Gastrocnemius medialis (tissue), 4 donors: Measurements from ENCODE around the gene JAG2.

Source experiments
- POLR2A ChIP-seq, 2 donors: fragments of 450-650 bp; IDR thresholded peaks; one replicate each; pipeline ENCODE4 v1.6.1; 2017; ENCODE audit warnings: antibody characterized with exemption in 2 of 2, mild to moderate bottlenecking in 2 of 2, moderate library complexity in 2 of 2
- TF ChIP-seq, protein P1 (sequence below), 5 experiments: fragments of 450-650 bp in 3 of 5; fragments of 200-600 bp in 2 of 5; sonication (generic) in 2 of 5; IDR thresholded peaks in 4 of 5; conservative IDR thresholded peaks in 1 of 5; 1 replicate in 4 of 5; 2 replicates in 1 of 5; pipeline ENCODE4 v1.5.1; 2016 to 2019; ENCODE audit warnings: antibody characterized with exemption in 5 of 5, mild to moderate bottlenecking in 3 of 5, moderate library complexity in 3 of 5

DNA sequence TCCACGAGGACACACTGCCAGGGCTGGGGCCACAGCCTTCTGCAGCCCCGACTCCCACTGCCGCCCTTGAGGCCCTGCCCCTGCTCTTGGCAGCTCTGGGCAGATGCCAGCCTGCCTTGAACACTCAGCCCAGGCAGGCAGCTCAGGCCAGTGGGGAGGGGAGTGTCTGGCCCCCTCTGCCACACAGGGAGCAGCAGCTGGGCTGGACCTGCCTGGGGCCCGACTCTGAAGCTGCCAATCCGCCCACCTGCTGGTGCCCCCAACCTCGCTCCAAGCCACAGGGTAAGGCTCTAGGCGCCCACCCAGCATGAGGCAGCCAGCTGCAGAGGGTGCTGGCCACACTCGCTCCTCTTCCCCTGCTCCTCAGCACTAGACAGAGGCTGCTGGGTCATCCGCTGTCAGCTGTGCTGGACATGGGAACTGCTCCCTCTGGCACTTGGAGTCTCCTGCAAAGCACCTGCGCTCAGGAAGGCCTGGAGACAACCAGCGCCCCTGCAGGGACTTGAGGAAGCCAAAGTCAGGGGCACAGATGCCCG, 37.2 kb upstream of the JAG2 start:
- TF ChIP-seq, protein P1, sequence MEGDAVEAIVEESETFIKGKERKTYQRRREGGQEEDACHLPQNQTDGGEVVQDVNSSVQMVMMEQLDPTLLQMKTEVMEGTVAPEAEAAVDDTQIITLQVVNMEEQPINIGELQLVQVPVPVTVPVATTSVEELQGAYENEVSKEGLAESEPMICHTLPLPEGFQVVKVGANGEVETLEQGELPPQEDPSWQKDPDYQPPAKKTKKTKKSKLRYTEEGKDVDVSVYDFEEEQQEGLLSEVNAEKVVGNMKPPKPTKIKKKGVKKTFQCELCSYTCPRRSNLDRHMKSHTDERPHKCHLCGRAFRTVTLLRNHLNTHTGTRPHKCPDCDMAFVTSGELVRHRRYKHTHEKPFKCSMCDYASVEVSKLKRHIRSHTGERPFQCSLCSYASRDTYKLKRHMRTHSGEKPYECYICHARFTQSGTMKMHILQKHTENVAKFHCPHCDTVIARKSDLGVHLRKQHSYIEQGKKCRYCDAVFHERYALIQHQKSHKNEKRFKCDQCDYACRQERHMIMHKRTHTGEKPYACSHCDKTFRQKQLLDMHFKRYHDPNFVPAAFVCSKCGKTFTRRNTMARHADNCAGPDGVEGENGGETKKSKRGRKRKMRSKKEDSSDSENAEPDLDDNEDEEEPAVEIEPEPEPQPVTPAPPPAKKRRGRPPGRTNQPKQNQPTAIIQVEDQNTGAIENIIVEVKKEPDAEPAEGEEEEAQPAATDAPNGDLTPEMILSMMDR (IDR thresholded peaks at IDR 0.05 in 4 of 5, conservative IDR thresholded peaks at IDR 0.05 in 1 of 5) = no peak
- TF ChIP-seq POLR2A (IDR thresholded peaks at IDR 0.05) = no peak
